HEK293 (cell line): Measurements from ENCODE around the gene LGALS16.

Source experiments
- SP7 ChIP-seq: fragments of 450-650 bp; formaldehyde crosslinking; IDR thresholded peaks from 2 replicates; pipeline ENCODE4 v1.5.1; 2016; ENCODE audit warnings: missing biosample characterization, missing genetic modification characterization
- YY1 ChIP-seq: fragments of 450-650 bp; formaldehyde crosslinking; IDR thresholded peaks from 2 replicates; pipeline ENCODE4 v1.5.1; 2018; ENCODE audit warnings: missing biosample characterization, missing genetic modification characterization
- ZNF132 ChIP-seq: fragments of 450-650 bp; formaldehyde crosslinking; IDR thresholded peaks from 2 replicates; pipeline ENCODE4 v1.5.1; 2017; ENCODE audit warnings: missing biosample characterization, missing genetic modification characterization, borderline replicate concordance
- ZNF140 ChIP-seq: fragments of 450-650 bp; formaldehyde crosslinking; IDR thresholded peaks from 2 replicates; pipeline ENCODE4 v1.5.1; 2016; ENCODE audit warnings: missing biosample characterization, missing genetic modification characterization
- ZNF629 ChIP-seq: fragments of 450-650 bp; formaldehyde crosslinking; IDR thresholded peaks from 2 replicates; pipeline ENCODE4 v1.5.1; 2017; ENCODE audit warnings: missing biosample characterization, missing genetic modification characterization
- ZNF639 ChIP-seq: fragments of 450-650 bp; formaldehyde crosslinking; IDR thresholded peaks from 2 replicates; pipeline ENCODE4 v1.5.1; 2016; ENCODE audit warnings: missing biosample characterization, missing genetic modification characterization
- TF ChIP-seq, protein P1 (sequence below): fragments of 450-650 bp; formaldehyde crosslinking; IDR thresholded peaks from 2 replicates; pipeline ENCODE4 v1.5.1; 2016; ENCODE audit warnings: missing biosample characterization, missing genetic modification characterization
- TF ChIP-seq, protein P2 (sequence below): fragments of 450-650 bp; formaldehyde crosslinking; optimal IDR thresholded peaks from 2 replicates; pipeline ENCODE3; 2016; ENCODE audit warnings: missing biosample characterization, mild to moderate bottlenecking, missing genetic modification characterization
- TF ChIP-seq, protein P3 (sequence below): fragments of 450-650 bp; formaldehyde crosslinking; IDR thresholded peaks from 2 replicates; pipeline ENCODE4 v1.5.1; 2016; ENCODE audit warnings: missing biosample characterization, missing genetic modification characterization

DNA sequence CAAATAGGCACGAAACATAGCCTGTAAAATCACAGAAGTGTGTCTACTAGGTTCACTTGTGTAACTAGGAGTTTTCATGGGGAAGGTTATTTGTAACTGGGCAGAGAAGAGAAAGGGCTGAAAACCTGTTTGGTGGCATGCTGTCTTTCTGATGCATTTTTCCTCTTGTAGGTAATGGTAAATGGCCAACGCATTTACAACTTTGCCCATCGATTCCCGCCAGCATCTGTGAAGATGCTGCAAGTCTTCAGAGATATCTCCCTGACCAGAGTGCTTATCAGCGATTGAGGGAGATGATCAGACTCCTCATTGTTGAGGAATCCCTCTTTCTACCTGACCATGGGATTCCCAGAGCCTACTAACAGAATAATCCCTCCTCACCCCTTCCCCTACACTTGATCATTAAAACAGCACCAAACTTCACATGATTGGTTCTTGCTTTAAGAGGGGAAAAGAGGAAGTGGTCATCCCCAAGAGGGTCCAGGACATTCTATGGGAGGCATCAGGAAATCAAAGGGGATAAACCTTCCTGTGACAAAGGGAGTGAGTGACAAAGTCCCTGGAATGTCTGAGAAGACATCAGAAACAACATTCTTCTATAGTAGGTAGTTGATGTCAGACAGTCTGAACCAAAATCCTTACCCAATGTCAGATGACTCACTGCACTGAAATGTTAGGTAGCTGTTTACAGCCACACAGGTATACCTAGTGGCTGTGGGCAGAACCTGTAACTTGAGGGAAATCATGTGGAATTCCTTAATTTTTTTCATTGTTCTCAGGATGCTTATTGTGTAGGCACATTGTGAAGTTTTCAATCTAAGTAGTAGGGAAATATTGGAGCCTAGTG lies 53.5 kb downstream of the LGALS16 start:
- TF ChIP-seq, protein P1, sequence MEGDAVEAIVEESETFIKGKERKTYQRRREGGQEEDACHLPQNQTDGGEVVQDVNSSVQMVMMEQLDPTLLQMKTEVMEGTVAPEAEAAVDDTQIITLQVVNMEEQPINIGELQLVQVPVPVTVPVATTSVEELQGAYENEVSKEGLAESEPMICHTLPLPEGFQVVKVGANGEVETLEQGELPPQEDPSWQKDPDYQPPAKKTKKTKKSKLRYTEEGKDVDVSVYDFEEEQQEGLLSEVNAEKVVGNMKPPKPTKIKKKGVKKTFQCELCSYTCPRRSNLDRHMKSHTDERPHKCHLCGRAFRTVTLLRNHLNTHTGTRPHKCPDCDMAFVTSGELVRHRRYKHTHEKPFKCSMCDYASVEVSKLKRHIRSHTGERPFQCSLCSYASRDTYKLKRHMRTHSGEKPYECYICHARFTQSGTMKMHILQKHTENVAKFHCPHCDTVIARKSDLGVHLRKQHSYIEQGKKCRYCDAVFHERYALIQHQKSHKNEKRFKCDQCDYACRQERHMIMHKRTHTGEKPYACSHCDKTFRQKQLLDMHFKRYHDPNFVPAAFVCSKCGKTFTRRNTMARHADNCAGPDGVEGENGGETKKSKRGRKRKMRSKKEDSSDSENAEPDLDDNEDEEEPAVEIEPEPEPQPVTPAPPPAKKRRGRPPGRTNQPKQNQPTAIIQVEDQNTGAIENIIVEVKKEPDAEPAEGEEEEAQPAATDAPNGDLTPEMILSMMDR (tag by site-specific recombination), result no peak
- TF ChIP-seq ZNF132 (tag by site-specific recombination), result no peak
- TF ChIP-seq ZNF140 (tag by site-specific recombination), result no peak
- TF ChIP-seq ZNF629 (tag by site-specific recombination), result no peak
- TF ChIP-seq, protein P2, sequence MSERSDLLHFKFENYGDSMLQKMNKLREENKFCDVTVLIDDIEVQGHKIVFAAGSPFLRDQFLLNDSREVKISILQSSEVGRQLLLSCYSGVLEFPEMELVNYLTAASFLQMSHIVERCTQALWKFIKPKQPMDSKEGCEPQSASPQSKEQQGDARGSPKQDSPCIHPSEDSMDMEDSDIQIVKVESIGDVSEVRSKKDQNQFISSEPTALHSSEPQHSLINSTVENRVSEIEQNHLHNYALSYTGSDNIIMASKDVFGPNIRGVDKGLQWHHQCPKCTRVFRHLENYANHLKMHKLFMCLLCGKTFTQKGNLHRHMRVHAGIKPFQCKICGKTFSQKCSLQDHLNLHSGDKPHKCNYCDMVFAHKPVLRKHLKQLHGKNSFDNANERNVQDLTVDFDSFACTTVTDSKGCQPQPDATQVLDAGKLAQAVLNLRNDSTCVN (tag by site-specific recombination), result no peak
- TF ChIP-seq SP7 (tag by site-specific recombination), result no peak
- TF ChIP-seq, protein P3, sequence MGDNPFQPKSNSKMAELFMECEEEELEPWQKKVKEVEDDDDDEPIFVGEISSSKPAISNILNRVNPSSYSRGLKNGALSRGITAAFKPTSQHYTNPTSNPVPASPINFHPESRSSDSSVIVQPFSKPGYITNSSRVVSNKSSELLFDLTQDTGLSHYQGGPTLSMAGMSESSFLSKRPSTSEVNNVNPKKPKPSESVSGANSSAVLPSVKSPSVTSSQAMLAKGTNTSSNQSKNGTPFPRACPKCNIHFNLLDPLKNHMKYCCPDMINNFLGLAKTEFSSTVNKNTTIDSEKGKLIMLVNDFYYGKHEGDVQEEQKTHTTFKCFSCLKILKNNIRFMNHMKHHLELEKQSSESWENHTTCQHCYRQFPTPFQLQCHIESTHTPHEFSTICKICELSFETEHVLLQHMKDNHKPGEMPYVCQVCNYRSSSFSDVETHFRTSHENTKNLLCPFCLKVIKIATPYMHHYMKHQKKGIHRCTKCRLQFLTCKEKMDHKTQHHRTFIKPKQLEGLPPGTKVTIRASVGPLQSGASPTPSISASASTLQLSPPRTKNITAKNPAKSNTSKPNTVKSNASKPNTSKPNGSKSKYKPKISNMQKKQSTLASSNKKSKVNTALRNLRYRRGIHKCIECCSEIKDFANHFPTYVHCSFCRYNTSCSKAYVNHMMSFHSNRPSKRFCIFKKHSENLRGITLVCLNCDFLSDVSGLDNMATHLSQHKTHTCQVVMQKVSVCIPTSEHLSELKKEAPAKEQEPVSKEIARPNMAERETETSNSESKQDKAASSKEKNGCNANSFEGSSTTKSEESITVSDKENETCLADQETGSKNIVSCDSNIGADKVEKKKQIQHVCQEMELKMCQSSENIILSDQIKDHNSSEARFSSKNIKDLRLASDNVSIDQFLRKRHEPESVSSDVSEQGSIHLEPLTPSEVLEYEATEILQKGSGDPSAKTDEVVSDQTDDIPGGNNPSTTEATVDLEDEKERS (tag by site-specific recombination), result no peak
- no peak for TF ChIP-seq ZNF639
- TF ChIP-seq YY1 (tag by site-specific recombination), result no peak
